Measurements from ENCODE around the gene USP3.

DNA sequence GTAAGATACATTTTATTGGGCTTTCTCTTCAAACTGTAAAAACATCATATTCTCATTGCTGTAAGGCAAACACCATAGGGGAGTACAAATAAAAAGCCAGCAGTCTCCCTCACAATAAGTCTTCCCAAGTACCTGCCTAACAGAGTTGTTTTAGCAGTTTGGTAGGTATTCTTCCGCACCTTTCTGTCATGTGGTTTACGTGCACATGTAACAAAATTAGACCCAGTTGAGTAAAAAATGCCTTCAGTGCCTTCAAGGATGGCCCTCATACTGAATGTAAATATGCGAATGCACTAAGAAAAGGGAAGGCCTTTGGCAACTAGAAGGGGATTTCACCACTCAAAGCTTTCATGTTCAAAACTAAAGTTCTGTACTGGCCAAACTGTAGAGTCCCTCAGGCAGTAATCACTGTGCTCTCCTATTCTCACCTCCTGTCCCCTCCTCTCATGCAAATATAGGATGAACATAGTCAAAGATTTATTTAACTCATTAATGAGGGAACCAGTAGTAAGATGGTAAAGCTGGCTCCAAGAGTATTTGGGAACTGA is 26.4 kb downstream of the USP3 start:
- TF ChIP-seq, protein P1, sequence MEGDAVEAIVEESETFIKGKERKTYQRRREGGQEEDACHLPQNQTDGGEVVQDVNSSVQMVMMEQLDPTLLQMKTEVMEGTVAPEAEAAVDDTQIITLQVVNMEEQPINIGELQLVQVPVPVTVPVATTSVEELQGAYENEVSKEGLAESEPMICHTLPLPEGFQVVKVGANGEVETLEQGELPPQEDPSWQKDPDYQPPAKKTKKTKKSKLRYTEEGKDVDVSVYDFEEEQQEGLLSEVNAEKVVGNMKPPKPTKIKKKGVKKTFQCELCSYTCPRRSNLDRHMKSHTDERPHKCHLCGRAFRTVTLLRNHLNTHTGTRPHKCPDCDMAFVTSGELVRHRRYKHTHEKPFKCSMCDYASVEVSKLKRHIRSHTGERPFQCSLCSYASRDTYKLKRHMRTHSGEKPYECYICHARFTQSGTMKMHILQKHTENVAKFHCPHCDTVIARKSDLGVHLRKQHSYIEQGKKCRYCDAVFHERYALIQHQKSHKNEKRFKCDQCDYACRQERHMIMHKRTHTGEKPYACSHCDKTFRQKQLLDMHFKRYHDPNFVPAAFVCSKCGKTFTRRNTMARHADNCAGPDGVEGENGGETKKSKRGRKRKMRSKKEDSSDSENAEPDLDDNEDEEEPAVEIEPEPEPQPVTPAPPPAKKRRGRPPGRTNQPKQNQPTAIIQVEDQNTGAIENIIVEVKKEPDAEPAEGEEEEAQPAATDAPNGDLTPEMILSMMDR (IDR thresholded peaks at IDR 0.05) = no peak
- no peak for TF ChIP-seq EZH2 (IDR thresholded peaks at IDR 0.05; ENCODE audit: borderline replicate concordance, insufficient read depth, low read depth, low read length, poor library complexity, severe bottlenecking)

All from B cell (primary cell).